Endometrium (tissue), 2 donors: ENCODE results near the gene EXOC6B.

Source experiments
- FAIRE-seq: peaks from 2 replicates; lab custom pipeline; 2012; peaks lifted over from hg19 to GRCh38; lab: Jason Lieb, UNC
- donor health status: control.
- donor health status: control.

The EXOC6B gene

GRCh38 chr2:72825257-72826155 lies at the start of gene EXOC6B:
EXOC6B (minus strand) TSS chr2:72826033.
- peak; percentile 70 for FAIRE-seq

- no peak for FAIRE-seq
These were observed 46.0 kb upstream of the EXOC6B start for GRCh38 chr2:72871880-72872279.

DNA sequence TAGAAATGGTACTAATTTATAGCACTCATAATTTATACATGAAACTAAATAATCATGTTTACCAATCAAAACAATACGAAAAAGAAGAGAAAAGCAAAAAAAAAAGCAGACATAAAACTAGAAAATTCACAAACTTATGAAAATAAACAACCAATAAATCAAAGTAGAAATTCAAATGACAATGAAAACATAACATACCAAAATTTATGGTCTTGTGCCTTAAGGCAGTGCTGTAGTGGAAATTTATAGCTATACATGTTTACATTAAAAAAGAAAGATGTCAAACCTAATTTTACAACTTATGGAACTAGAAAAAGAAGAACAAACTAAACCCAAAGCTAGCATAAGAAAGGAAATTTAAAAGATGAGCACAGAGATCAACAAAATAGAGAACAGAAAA lies 45.2 kb upstream of the EXOC6B start:
- FAIRE-seq = no peak

DNA sequence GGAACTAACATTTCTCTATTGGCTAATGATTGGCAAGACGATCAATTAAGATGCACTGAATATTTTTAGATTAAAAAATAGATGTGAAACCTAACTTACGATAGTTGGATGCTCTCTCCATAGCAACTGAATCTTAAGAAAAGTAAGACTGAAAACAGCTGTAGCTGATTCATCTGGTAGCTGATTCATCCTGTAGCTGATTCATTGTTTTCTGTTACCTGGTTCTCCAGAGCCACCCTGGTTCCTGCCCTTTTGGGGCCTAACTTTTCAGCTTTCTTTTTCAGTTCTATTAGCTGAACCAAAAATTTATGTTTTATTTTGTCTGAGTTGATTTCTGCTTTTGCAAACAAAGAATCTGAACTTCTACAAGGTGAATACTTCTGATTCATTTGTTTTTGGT lies 38.7 kb upstream of the EXOC6B start:
- FAIRE-seq = no peak

- FAIRE-seq = no peak
These were observed 37.2 kb upstream of the EXOC6B start for GRCh38 chr2:72863046-72863445.

- FAIRE-seq = no peak
These were observed 36.6 kb upstream of the EXOC6B start for GRCh38 chr2:72862239-72862988.

DNA sequence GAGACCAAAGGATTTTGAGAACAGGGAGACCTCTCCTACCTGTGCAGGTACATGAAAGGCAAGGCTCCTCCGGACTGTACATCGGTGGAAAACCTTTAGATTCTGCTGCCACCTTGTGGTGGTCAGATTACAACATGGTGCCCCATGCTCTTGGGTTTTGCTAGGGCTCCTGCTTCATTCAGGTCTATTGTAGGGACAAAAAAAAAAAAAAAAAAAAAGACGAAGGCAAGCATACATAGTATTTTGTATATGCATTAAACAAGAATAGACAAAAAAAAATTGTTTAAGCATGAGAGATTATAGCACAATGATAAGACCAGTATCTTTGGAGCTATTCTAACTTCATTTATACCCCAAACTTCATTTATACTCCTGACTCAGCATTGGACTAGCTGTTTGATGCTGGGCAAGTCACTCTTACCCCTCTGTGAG lies 34.0 kb upstream of the EXOC6B start:
- FAIRE-seq = peak; percentile 29

- no peak for FAIRE-seq
These were observed 25.5 kb upstream of the EXOC6B start for GRCh38 chr2:72851333-72851732.

DNA sequence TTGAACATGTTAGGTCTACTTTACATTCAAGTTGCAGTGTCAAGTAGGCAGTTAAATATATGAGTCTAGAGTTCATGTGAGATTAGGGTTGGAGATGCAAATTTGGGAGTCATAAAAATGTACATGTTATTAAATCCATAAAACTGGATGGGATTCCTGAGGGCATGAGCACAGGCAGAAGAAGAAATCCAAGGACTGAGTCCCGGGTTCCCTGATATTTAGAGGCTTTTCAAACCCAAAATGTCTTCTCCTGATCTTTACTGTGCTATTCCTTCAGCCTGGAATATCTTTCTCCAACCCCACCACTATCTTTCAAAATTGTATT lies 23.3 kb upstream of the EXOC6B start:
- no peak for FAIRE-seq

DNA sequence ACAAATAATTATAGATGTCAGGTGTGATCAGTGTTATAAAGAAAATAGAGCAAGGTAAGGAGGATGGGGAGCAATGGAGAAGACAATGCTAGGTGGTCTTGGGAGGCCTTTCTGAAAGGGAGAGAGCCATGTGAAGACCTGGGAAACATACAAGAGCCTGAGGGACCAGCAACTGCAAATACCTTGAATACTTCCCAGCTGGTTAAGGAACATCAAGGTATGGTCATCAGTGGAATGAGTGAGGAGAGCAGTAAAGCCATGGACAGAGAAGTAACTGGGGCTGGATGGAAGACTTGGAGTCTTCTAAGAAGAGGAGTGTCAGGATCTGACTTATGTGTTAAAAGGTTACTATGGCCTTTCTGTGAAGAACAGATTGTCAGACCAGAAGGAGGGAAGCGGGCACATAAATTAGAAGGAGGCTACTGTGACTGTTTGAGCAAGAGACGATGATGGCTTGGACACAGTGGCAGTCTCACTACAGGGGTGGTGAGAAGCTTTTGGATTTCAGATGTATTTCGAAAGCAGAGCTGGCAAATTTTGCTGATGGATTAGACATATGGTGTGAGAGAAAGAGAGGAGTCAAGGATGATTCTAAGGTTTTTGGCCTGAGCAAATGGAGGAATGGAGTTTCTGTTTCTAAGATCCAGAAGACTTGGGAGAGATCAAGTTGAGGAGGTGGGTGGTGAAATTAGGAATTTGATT lies 22.8 kb upstream of the EXOC6B start:
- no peak for FAIRE-seq

DNA sequence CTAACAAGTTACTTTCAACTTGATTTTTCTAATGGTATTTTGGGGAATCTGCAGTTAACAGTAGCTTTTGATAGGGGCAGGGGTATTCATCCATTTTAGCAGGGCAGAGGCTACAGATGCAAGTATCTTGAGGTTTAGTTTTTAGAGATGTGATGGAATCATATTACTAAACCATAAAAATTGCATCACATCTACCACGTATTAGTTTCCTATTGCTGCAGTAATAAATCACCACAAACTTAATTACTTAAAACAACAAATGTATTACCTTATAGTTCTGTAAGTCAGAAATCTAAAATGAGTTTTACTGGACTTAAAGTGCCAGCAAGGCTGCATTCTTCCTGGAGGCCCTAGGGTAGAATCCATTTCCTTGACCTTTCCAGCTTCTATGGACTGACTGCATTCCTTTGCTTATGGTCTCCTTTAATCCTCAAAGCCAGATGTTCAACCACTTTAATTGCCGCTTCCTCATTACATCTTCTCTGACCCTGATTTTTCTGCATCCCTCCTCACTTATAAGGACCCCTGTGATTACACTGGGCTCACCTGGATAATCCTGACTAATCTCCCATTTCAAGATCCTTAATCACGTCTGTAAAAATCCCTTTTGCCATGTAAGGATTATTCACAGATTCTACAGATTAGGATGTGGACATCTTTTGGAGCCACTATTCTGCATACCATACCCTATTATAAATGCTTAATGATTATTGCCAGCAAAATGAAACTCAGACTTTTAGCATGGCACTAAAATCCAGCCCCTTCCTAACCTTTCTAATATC lies 21.9 kb upstream of the EXOC6B start:
- FAIRE-seq = no peak

- FAIRE-seq = no peak
These were observed 20.6 kb upstream of the EXOC6B start for GRCh38 chr2:72846171-72847095.

- no peak for FAIRE-seq
These were observed 17.5 kb upstream of the EXOC6B start for GRCh38 chr2:72843301-72843700.

DNA sequence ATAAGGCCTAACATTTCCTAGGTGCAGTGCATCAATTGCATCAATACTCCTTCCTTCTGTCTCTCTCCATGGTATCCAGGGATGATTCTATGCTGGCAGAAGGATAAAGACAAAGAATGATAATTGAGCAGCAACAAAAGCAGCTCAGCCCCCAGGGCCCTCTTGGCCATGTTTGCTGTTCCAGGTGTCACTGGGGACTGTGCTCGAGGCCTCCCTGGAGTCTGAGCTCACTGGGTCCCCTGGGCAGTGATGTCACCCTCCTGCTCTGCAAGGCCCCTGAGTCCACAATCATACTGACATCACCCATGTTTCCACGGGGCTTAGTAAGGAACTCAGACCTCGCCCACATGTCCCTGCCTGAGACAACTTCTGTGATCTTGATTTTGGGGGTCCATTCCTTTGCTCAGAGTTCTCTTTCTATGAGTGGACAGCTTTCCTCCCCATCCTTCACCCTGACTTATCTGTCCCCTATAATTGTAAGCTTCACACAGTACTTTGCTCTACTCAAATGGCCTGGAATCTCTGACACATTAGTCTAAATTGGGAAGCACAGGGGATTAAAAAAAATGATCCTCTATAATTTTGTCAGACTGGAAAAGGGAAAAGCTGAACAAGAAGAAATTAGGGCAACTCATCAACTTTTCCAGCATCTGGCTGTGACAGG lies 15.8 kb upstream of the EXOC6B start:
- FAIRE-seq = no peak

DNA sequence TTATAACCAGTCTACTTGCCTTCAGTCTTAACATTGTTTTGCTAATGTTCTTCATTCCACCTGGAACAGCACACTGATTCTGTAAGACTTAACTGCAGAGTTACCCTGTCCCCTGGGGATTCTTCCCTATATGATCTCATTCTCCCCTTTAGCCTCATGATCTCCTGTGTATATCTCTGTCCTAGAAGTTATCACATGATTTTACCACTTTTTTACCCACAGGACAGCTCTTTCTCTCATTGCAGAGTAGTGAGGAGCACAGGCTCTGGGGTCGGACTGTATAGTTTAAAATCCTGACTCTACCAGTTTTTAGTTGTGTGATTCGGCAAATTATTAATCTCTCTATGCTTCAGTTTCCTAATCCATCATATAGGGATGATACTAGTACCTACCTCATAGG lies 14.2 kb upstream of the EXOC6B start:
- no peak for FAIRE-seq

DNA sequence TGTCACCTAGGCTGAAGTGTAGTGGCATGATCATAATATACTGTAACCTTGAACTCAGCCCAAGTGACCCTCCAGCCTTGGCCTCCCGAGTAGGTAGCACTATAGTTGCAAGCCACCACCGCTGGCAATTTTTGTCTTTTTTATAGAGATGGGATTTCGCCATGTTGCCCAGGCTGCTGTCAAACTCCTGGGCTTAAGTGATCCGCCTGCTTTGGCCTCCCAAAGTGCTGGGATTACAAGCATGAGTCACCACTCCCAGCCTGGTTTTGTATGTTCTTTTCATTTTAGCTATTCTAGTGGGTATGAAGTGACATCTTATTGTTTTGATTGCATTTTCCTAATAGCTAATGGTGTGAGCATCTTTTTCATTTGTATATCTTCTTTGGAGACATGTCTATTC lies 11.3 kb upstream of the EXOC6B start:
- FAIRE-seq = no peak

- FAIRE-seq = no peak
These were observed 9.6 kb upstream of the EXOC6B start for GRCh38 chr2:72835403-72835802.

DNA sequence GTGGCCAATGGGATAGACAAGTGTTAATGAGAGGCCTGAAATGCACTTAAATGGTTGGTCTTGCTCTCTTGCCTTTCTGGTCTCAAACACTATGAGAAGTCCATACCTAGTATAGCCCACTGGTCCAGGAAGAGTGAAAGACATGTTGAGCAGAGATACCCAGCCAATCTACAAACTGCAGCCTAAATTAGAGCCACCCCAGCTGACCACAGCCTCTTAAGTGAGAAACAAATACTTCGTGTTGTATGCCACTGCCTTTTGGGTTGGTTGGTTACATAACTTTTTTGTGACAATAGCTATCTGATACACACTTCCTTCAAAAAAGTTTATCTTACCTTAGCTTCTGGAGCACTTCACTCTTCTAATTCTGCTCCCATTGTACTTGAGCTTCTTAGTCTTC lies 8.8 kb upstream of the EXOC6B start:
- FAIRE-seq = no peak

GRCh38 chr2:72833084-72833714 lies 7.4 kb upstream of the EXOC6B start:
- no peak for FAIRE-seq

- no peak for FAIRE-seq
These were observed 4.4 kb upstream of the EXOC6B start for GRCh38 chr2:72830273-72830672.
